IMR-90 (cell line): ENCODE data around the gene NADSYN1. TPM values are rescaled to one million over a fixed set of nuclear protein-coding genes. Genes with fewer than 3 reads are reported as not detected.

Experiments
- FOS ChIP-seq: fragments of 150-350 bp; IDR thresholded peaks from 2 replicates; pipeline ENCODE4 v1.6.1; 2016; ENCODE audit warnings: low read depth, low read length
- NFE2L2 ChIP-seq: fragments of 150-350 bp; IDR thresholded peaks from 2 replicates; pipeline ENCODE4 v1.6.1; 2016; ENCODE audit warnings: low read depth, mild to moderate bottlenecking, low read length
- RCOR1 ChIP-seq: IDR thresholded peaks from 2 replicates; pipeline ENCODE4 v1.6.1; 2012; ENCODE audit warnings: mild to moderate bottlenecking, low read length, improper control_type of control experiment; ENCODE audit not compliant: insufficient replicate concordance
- RFX5 ChIP-seq: IDR thresholded peaks from 2 replicates; pipeline ENCODE4 v1.8.0; 2012; ENCODE audit warnings: low read depth, mild to moderate bottlenecking, low read length, moderate library complexity
- SMC3 ChIP-seq: fragments of 150-350 bp; IDR thresholded peaks from 2 replicates; pipeline ENCODE4 v1.6.1; 2016; ENCODE audit warnings: low read depth, mild to moderate bottlenecking, antibody characterized with exemption, low read length, moderate library complexity
- polyA plus RNA-seq, 3 experiments: library from polyadenylated mRNA; depleted of rRNA; stranded (reverse); fragments of >200 nt; gene quantifications; 2 replicates each; pipeline ENCODE4 v1.2.3, GENCODE V29; 2012; ENCODE audit warnings: low replicate concordance in 1 of 3
- total RNA-seq: library from RNA; depleted of rRNA; stranded (reverse); fragments of >200 nt; gene quantifications from 2 replicates; pipeline ENCODE4 v1.2.3, GENCODE V29; 2012
- TF ChIP-seq, protein P1 (sequence below): fragments of 150-350 bp; IDR thresholded peaks from 2 replicates; pipeline ENCODE4 v1.6.1; 2017; ENCODE audit warnings: mild to moderate bottlenecking, antibody characterized with exemption, low read length, low read depth

Gene NADSYN1
- total and polyA plus RNA-seq, 2 of the 4 experiments (the other 2 are of a cell fraction): 69.5 to 70.4 TPM

DNA sequence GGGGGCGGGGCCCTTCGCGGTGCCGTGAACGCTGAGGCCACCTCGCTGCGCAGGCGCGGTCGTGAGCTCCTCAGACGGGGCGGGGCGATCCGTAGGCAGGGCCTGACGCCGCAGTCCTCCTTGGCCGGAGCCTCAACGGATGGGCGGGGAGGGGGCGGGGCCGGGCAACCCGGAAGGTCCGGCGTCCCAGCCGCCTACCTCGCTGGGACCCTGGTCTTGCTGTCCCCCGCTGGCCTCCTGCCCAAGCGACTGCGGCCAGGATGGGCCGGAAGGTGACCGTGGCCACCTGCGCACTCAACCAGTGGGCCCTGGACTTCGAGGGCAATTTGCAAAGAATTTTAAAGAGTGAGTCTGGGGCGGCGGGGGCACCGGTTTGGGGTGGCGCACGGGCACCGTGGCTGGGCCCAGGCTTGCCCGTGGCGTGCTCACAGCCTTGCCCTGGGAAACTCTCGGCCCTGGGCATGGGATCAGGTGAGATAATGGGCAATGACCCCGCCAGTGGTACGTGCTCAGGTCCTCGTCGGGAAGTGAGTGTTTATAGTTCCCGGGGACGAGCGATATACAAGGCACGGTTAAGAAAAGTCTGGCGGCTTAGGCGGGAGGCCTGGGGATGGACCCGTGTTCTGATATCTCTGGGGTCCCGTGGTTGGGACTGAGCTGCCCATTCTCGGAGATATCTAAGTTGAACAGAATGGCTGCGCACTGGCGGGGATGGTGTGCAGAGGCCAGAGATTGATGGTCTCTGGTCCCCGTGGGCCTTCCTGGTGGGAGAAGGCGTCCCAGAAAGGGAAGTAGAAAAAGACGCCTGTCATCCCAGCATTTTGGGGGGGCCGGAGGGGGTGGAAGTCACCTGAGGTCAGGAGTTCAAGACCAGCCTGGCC, at the start of gene NADSYN1 (continued):
- TF ChIP-seq, protein P1, sequence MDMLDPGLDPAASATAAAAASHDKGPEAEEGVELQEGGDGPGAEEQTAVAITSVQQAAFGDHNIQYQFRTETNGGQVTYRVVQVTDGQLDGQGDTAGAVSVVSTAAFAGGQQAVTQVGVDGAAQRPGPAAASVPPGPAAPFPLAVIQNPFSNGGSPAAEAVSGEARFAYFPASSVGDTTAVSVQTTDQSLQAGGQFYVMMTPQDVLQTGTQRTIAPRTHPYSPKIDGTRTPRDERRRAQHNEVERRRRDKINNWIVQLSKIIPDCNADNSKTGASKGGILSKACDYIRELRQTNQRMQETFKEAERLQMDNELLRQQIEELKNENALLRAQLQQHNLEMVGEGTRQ: no peak
- no peak for TF ChIP-seq FOS
- TF ChIP-seq SMC3: no peak
- TF ChIP-seq RCOR1: no peak
- no peak for TF ChIP-seq RFX5
- TF ChIP-seq NFE2L2: no peak
